NCI-H345 (cell line): ENCODE measurements around the gene LCN2.

Source experiments
- DNase-seq: peaks from one replicate; lab custom pipeline; 2025; lab: John Stamatoyannopoulos, UW

LCN2 gene

GRCh38 chr9:128150594-128151308, 1.5 kb downstream of the LCN2 start:
- DNase-seq, result no peak

GRCh38 chr9:128151309-128152132, 2.3 kb downstream of the LCN2 start:
- DNase-seq, result no peak

- DNase-seq, result no peak
These were observed 3.1 kb downstream of the LCN2 start for GRCh38 chr9:128152133-128153059.

GRCh38 chr9:128153060-128153946, 4.0 kb downstream of the LCN2 start:
- no peak for DNase-seq

GRCh38 chr9:128153947-128154695, 4.9 kb downstream of the LCN2 start:
- no peak for DNase-seq

- no peak for DNase-seq
These were observed 6.7 kb downstream of the LCN2 start for GRCh38 chr9:128155736-128156500.

GRCh38 chr9:128159522-128159783, 10.2 kb downstream of the LCN2 start:
- DNase-seq, result no peak

GRCh38 chr9:128159784-128160602, 10.7 kb downstream of the LCN2 start, which contains the start of gene BBLN:
Gene BBLN, plus strand, starts transcription at chr9:128160265. Its CDS starts 143 bp downstream, at chr9:128160408.
- peak; percentile 94 for DNase-seq

GRCh38 chr9:128160603-128160987, 11.3 kb downstream of the LCN2 start:
- peak; percentile 27 for DNase-seq

- peak; percentile 86 for DNase-seq
These were observed 12.1 kb downstream of the LCN2 start for GRCh38 chr9:128161215-128161902.

- no peak for DNase-seq
These were observed 13.2 kb downstream of the LCN2 start for GRCh38 chr9:128162215-128163026.

GRCh38 chr9:128163027-128163515, 13.8 kb downstream of the LCN2 start:
- no peak for DNase-seq

- DNase-seq, result no peak
These were observed 14.5 kb downstream of the LCN2 start for GRCh38 chr9:128163523-128164306.

- DNase-seq, result no peak
These were observed 15.1 kb downstream of the LCN2 start for GRCh38 chr9:128164307-128164885.

- no peak for DNase-seq
These were observed 16.9 kb downstream of the LCN2 start for GRCh38 chr9:128166169-128166568.

GRCh38 chr9:128167209-128167608, 18.0 kb downstream of the LCN2 start:
- no peak for DNase-seq
